GM19467 (cell line): ENCODE measurements around the gene SPON1.
"Not testable (repeated sequence)": the region's sequence is repeated elsewhere in the genome, so short reads cannot be mapped to it uniquely, and the experiment has no call there.

ENCODE experiments used
- ATAC-seq: cut with Tn5 transposase; IDR thresholded peaks from one replicate; pipeline ENCODE4 v1.9.1; 2021; ENCODE audit warnings: mild to moderate bottlenecking, moderate library complexity; ENCODE audit not compliant: unreplicated experiment

The SPON1 gene

DNA sequence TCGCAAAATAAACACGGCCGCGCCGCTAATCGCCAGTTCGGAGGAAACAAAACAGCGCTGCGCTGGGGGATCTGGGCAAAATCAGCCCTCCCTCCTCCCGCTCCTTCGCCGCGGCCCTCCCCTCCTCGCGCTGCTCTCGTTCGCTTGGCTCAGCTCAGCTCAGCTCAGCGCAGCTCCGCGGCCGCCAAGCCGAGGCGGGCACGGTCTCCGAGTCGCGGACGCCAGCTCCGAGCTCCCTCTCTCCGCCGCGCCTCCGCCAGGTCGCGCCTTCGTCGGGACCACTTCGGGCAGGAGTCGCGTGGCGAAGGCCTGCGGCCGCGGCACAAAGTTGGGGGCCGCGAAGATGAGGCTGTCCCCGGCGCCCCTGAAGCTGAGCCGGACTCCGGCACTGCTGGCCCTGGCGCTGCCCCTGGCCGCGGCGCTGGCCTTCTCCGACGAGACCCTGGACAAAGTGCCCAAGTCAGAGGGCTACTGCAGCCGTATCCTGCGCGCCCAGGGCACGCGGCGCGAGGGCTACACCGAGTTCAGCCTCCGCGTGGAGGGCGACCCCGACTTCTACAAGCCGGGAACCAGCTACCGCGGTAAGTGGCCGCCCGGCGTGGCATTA, at the start of gene SPON1:
Gene SPON1, plus strand, starts transcription at position 162 of the 607 bp plus-strand sequence. Its CDS starts 182 bp downstream, at position 344.
- no peak for ATAC-seq

DNA sequence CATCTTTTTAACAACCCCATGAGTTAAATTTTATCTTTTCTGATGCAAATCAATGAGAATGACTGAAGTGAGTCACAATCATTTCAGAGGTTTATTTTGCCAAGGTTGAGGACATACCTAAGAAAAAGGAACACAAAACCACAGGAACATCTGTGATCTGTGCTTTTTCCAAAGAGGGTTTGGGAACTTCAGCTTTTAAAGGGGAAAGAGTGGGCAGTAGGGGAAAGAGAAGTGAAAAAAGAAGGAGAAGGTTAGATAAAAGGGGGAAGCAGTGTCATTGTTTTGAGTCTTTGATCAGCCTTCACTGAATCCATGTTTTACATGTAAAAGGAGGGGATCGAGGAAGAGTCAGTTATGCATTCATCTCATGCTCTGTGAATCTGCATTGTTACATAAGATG, 45.3 kb upstream of the SPON1 start:
- no peak for ATAC-seq

DNA sequence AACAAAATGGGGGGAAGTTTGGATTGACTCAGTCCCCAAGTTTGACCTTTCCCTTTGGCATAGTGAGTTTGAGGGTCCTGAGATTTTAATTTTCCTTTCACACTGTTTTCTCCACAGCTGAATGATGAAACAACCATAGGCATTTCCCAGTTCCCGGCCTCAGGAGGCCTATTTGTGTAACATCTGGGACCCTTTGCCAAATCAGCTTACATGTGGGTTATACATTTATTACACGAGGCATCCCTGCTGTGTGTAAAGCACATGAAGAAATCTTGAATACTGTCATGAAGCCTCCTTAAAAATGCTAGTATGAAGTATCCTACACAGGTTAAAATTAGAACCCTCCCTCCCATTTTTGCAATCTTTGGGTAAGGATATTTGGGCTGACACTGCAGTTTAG, 44.6 kb upstream of the SPON1 start:
- no peak for ATAC-seq

DNA sequence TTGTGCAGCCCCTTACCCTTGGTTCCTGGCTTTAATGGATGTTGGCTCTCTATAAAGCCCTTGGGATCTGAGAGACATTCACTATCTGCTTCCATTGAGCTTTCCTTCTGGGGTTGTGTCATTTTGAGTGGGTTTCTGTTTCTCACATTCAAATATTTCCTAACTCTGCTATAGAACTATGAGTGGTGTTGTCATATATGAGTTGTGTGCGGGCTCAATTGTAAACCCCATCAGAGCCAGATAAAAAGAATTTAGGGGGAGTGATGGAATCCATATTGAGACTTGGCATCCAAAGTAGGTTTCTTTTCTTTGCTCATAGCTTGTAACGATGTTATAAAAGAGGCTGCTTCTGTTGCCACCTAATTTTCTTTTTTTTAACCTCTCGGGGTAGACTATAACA, 41.8 kb upstream of the SPON1 start:
- no peak for ATAC-seq

DNA sequence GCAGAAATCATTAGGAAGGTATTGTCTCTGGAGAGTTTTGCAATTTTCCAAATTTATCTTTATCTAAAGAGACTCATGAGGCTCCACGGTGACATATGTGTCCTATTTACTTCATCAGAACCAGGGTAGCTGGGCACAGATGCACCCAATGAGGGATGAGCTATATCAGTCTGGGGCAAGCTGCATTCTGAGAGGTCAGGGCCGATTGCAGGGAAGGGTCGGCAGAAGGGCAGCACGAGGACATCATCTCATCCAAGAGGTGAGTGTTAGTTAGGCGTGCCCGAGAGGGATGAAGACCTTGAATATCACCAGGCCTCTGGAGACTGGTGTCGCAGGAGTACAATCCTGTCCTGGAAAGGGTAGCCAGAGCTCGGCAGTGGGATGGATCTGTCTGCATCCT, 41.0 kb upstream of the SPON1 start:
- ATAC-seq, result no peak

DNA sequence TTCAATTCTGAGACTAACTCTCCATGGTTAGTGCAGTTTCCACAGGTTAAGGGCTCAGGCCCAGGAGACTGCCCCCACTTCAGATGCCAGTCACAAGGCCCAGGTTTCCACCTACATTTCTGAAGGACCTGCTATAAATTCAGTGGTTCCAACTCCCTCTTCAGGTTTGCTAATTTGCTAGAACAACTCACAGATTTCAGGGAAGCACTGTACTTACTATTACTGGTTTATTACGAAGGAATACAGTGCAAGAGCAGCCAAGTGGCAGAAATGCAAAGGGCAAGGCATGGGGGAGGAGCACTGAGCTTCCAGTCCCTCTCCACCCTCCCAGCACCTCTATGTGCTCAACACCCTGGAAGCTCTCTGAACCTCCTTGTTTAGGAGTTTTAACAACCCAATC, 39.3 kb upstream of the SPON1 start:
- no peak for ATAC-seq

DNA sequence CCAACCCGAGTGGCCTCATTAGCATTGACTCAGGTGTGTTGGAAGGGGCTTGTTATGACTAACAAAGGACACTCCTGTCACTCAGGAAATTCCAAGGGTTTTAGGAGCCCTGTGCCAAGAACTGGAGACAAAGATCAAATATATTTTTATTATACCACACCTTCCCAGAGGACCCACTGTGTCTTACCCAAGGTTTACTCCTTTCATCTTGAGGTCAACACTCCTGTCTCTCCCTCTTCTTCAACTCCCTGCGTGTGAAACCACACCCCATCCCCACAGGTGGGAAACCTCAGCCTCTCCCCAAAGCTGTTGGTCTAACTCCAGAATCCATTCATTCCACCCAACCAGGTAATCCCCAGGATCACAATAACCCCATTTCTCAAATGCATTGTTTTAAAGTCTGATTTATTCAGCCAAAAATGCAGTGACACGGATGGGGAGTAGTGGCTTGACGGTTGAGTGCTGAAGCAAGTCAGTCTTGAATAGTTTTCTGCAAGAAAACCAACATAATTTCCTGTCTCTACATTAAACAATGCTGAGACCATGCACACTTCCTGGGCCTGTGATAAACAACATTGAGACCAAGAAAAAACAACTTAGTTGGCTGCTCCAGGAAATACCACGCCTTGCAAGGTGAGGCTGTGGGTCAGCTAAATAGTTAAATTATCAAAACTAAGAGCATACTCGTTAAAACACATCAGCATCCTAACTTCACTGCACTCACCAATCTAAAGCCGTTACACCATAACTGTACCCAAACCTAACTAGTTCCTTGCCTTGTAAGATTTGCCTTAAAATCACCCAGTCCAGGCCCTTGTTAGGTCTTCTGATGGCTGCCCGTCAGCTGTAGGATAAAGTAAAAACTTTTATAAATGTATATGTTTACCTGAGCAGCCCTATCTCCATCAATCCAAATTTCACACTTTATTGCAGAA, 38.5 kb upstream of the SPON1 start:
- ATAC-seq, result peak; percentile 87

DNA sequence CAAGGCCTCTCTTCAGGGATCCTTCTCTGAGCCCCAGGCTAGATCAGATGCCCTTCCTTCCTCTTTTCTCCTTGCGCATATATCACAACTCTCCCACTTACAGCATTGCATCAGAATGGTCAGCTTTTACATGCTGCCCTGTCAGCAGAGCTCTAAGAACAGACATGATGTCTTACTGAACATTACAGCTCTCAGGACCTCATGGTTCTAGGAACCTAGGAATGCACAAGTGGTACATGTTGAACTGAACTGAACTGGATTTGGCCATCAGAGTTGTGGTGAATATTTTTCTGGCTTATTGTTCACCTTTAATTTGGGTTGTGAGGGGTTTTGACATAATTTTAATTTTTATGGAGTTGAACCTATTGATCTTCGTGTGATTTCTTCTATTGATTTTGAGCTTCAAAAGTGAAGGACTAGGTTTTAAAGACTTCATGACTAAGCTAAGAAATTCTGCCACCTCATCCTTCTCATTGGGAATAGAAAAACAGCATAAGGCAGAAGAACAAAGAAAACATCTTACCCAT, 37.7 kb upstream of the SPON1 start:
- no peak for ATAC-seq

DNA sequence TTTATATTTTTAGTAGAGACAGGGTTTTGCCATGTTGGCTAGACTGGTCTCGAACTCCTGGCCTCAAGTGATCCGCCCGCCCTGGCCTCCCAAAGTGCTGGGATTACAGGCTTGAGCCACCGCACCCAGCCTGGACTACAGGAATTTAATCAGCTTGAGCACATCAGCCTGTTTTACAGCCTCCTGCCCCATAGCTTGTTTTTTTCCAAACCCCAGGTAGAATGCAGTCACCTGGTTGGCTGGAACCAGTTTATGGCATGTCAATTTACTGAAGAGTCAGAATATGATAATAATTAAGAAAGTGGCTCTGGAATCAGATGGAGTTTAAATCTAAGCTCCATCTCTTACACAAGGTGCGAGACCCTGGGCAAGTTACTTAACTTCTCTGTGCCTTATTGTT, 36.2 kb upstream of the SPON1 start:
- ATAC-seq, result not testable (repeated sequence)

DNA sequence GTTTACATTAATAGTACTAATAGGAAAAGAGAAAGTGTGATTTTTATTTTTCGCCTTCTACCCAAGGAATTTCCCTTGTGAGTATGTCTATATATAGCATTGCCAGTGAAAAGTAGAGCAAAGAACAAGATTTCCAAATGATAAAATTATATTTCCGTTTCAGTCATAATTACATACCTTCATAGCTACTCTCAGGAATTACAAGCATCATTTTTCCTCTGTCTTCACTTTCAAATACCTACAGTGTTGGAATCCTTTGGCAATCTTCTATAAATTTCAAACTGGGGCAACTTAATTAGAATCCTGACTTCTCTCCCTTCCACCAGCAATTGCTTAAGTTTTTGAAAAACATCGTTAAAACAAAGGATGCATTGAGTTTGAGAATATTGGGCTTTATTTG, 35.5 kb upstream of the SPON1 start:
- ATAC-seq, result no peak

DNA sequence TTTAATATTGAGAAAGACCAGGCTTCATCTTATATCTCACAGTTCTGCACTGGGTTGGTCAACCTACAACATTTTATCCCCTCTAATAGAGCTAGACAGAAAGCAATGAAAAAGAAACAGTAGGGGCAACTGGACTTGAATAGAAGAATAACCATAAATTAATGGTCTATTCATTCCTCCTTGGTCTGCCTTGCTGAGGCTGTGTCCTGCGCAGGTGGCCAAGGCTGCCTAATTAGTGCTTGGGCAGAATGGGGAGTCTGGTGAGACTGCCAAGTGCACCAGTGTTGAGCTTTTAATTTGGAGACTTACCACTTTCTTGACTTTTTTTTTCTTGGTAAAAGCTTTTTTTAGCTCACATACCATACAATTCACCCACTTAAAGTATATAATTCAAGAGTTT, 35.0 kb upstream of the SPON1 start:
- no peak for ATAC-seq

DNA sequence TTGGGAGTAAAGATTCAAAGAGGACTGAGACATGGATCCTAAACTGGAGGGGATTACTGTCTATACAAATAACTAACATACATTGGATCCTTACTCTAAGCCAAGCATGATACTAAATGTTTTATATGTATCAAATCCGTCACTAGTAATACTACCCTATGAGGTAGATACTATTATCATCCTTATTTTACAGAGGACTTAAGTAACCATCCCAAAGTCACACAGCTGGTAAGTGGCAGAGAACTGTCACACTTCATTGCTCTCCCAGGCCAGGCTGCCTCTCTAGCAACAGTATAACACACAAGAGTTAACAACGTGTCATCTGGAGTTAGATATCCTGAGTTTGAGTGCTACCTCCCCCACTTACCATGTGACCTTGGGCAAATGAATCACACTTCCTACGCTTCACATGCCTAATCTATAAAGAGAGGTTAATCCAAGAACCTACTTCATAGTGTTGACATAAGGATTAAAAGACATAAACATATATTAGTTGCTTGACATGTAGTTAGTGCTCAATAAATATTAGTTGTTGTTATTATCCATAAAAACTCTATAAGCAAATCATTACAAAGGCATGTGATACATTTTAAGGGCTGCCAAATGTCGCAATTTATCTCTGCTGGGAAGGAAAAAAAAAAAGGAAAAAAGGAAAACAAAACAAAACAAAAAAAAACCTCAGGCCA, 33.8 kb upstream of the SPON1 start:
- ATAC-seq, result no peak

DNA sequence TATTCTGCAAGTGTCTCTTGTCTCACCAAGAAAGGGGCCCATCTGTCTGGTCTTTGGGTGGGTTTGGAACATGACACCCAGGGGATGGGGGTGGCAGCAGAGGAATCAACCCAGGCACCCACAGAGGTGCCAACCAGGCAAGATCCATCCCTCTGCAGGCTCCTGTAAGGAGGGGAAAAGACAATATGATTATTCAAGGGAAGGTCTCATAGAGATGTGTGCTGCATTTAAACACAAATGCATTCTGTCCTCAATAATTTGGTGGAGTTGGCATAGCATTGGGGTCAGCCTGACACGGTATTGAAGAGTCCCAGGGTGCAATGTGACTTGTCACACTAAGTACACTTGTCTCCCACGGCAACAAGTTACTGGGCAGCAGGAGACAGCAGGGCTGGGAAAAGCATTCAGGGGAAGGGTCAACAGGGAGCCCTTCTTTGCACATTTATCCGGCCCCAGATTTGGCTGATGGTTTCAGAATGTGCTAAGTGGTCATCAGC, 33.1 kb upstream of the SPON1 start:
- no peak for ATAC-seq

DNA sequence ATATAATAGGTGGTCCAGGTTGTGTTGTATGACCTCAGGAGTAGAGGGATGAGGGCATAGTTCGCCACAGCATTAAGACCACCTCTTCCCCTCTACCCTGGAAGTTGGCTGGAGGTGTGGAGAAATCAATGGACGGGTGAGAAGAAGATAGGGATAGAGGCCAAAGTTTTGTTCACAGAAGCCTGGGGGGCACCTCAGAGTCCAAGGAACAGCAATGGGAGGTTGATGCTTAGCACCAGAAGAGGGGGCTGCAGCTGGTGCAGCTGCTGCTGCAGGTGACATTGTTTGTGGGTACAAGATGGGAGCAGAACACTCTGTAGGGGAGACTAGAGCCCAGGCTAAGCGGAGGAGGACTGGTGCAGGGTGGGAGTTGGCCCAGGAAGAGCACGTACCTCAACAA, 31.2 kb upstream of the SPON1 start:
- no peak for ATAC-seq

DNA sequence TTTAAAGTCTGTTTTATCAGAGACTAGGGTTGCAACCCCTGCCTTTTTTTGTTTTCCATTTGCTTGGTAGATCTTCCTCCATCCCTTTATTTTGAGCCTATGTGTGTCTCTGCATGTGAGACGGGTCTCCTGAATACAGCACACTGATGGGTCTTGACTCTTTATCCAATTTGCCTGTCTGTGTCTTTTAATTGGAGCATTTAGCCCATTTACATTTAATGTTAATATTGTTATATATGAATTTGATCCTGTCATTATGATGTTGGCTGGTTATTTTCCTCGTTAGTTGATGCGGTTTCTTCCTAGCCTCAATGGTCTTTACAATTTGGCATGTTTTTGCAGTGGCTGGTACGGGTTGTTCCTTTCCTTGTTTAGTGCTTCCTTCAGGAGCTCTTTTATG, 25.4 kb upstream of the SPON1 start:
- not testable (repeated sequence) for ATAC-seq

DNA sequence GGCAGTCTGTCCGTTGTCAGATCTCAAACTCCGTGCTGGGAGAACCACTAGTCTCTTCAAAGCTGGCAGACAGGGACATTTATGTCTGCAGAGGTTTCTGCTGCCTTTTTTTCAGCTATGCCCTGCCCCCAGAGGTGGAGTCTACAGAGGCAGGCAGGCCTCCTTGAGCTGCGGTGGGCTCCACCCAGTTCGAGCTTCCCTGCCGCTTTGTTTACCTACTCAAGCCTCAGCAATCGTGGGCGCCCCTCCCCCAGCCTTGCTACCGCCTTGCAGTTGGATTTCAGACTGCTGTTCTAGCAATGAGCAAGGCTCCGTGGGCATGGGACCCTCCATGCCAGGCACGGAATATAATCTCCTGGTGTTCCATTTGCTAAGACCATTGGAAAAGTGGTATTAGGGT, 23.7 kb upstream of the SPON1 start:
- ATAC-seq, result not testable (repeated sequence)

DNA sequence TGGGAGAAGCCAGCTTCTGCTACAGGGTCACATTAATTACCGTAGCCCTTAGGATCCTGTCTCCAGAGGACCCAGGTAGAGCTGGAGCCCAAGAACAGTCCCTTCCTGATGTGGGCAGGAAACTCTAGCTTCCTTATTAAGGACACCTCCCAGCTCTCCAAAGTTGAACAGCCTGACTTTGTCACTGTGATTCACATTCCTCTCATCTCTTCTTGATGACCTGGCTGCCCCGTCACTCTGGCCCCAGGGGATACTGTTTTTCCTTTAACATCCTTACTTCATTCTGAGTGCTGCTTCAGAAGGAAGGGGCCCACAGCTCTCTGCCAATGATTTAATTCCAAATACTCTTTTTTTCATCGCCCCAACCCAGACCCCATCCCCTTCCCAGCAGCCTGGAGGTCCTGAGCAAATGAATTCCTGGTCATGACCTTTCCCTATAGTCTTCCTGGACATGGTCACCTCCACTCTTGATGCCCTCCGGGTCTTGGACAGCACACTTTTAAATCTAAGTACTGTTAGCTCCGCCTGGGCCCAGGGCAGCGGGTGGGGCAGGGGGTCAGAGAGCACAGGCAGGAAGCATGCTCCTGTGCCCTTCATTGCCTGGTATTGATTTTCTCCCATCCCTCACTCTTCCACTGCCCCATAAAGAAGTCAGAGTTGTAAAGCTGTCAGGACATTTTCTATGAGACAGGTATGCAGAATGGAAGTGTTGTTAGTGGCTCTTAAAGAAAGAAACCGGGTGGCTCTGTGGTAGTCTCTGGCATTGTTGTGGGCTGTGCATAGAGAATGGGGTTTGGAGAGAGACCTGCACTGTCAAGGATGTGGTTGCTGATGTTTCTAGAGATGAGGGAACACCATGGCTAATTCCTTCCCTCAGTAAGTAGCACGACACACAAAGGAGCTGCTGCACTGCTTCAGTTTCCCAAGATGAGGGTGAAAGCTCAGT, 22.3 kb upstream of the SPON1 start:
- ATAC-seq, result no peak

DNA sequence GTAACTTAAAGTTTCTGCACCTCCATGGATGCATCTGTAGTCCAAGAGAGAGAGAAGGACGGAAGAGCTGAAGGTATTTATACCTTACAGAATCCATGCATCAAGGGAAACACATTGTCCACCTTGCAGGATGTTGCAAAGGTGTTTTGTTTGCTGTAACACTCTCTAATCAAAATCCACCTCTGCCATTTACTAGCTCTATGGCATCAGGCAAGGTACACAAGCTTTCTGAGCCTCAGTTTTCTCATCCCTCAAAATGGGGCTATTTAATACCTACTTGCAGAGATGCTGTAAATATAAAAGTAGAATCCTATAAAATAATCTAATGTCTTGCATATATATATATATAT, 21.6 kb upstream of the SPON1 start:
- no peak for ATAC-seq

DNA sequence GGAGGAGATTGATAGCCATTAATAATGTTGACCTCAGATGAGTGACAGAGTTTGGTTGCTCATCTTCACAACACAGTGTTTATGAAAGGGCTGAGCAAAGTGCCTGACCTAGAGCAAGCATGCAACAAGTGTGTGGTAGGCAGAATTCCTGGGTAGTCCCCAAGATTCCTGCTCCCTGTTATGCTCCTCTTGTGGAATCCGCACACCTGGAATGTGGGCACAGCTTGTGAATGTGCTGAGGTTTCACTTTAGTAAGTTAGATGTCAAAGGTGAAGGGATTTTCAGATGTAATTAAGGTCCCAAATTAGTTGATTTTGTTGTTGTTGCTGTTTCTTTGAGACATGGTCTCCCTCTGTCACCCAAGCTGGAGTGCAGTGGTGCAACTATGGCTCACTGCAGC, 20.7 kb upstream of the SPON1 start:
- no peak for ATAC-seq

DNA sequence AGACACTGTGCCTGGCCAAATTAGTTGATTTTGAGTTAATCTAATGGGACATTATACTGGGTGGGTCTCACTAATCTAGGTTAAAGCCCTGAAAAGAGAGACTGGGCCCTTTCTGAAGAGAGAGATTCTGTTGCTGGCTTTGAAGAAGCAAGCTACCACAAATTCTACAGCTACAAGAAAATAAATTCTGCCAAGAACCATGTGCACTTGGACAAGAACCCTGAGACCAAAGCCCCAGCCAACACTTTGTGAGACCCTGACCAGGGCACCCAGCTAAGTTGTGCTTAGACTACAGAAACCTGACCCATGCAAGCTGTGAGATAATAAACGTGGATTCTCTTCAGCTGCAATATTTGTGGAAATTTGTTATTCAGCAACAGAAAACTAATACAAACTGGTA, 20.1 kb upstream of the SPON1 start:
- ATAC-seq, result no peak
